ENCODE results near the gene SSH3.

The SSH3 gene

GRCh38 chr11:67280788-67281551, 22.4 kb upstream of the SSH3 start:
- DNase-seq: no peak

GRCh38 chr11:67281552-67282150, 21.7 kb upstream of the SSH3 start:
- no peak for DNase-seq

- DNase-seq: no peak
These were observed 21.0 kb upstream of the SSH3 start for GRCh38 chr11:67282155-67282875.

GRCh38 chr11:67282876-67283371, 20.4 kb upstream of the SSH3 start:
- DNase-seq: no peak

GRCh38 chr11:67283481-67283963, 19.8 kb upstream of the SSH3 start:
- no peak for DNase-seq

GRCh38 chr11:67284811-67285540, 18.4 kb upstream of the SSH3 start:
- DNase-seq: no peak

- no peak for DNase-seq
These were observed 17.5 kb upstream of the SSH3 start for GRCh38 chr11:67285541-67286498.

GRCh38 chr11:67286621-67287333, 16.6 kb upstream of the SSH3 start:
- DNase-seq: no peak

GRCh38 chr11:67287355-67288197, 15.8 kb upstream of the SSH3 start:
- no peak for DNase-seq

GRCh38 chr11:67288198-67288451, 15.2 kb upstream of the SSH3 start:
- DNase-seq: no peak

GRCh38 chr11:67288452-67289225, 14.7 kb upstream of the SSH3 start:
- DNase-seq: peak; percentile 89

GRCh38 chr11:67289226-67289650, 14.1 kb upstream of the SSH3 start, which contains the start of gene ANKRD13D:
TSS of gene ANKRD13D (plus strand) at chr11:67289303. CDS start at chr11:67289461, 158 bp downstream.
- no peak for DNase-seq

- no peak for DNase-seq
These were observed 13.5 kb upstream of the SSH3 start for GRCh38 chr11:67289651-67290479.

GRCh38 chr11:67290801-67291200, 12.5 kb upstream of the SSH3 start:
- no peak for DNase-seq

GRCh38 chr11:67291481-67292381, 11.6 kb upstream of the SSH3 start:
- no peak for DNase-seq

GRCh38 chr11:67292671-67293070, 10.7 kb upstream of the SSH3 start:
- DNase-seq: no peak

- DNase-seq: peak; percentile 68
These were observed 10.2 kb upstream of the SSH3 start for GRCh38 chr11:67293090-67293489.

All from NCI-H226 (cell line).